ENCODE data around the gene SCAPER. TPM values are rescaled to one million over a fixed set of nuclear protein-coding genes. Genes with fewer than 3 reads are reported as not detected.

SCAPER gene
- total RNA-seq, 1 experiment from 2014 or later: 15.3 TPM

DNA sequence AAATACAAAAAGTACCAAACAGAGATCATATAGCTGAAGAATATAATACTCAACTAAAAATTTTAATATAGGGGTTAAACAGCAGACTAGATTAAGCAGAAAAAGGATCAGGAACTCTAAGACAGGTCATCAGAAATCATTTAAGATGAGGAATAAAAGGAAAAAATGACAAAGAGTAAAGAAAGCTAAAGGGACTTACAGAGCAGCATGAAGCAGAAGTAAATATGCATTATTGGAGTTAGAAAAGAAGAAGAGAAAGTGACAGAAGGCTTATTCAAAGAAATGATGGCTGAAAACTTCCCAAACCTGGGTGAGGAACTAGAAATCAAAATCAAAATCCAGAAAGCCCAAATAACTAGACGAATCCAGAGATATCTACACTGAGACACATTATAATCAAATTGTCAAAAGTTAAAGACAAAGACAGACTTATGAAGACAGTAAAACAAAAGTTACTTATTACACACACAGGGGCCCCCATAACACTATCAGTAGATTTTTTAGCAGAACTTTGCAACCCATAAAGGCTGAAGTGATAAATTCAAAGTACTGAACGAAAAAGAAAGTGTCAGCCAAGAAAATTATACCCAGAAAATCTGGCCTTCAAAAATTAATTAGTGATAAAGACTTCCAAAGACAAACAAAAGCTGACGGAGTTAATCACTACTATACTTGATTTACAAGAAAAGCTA is 95.6 kb downstream of the SCAPER start:
- intact Hi-C loops (cut with micrococcal nuclease; ENCODE audit: unreplicated experiment) (loop anchor here (10.0 kb wide), 1 partner anchor 145 kb away; no protein-coding TSS in a partner anchor), in situ Hi-C loops (cut with HindIII; ENCODE audit: low pct_unique_long_range_greater_than_20kb, low sequenced_read_pairs) (no loop called here)
- H3K27me3 ChIP-seq (ENCODE audit: control insufficient read depth, insufficient read depth, low read length): no peaks in the 10 kb centered on the region
- H3K4me1 ChIP-seq (ENCODE audit: control insufficient read depth, insufficient read depth, low read length): no peaks in the 10 kb centered on the region
- no peaks in the 10 kb centered on the region for H3K36me3 ChIP-seq (ENCODE audit: control insufficient read depth, insufficient read depth, low read length)
- ChIA-PET POLR2A (interaction anchor here (0.5 kb wide), 1 partner anchor 45 kb away, joined by 5 read pairs; no protein-coding TSS in a partner anchor), CTCF (no interaction called here)
- ATAC-seq (no peak), DNase-seq (ENCODE audit: low read depth, low spot score) (no peak)
- no peak overlapping the region for H3K27ac ChIP-seq (ENCODE audit: low read length)
- H3K9me3 ChIP-seq (ENCODE audit: control insufficient read depth, insufficient read depth, low read depth, low read length): no peaks in the 10 kb centered on the region
- no TSS peak for BruUV-seq (replicated peaks)
- no peak for TF ChIP-seq TCF7L2 (IDR thresholded peaks at IDR 0.05; ENCODE audit: low read depth, low read length)
- TF ChIP-seq, protein P1, sequence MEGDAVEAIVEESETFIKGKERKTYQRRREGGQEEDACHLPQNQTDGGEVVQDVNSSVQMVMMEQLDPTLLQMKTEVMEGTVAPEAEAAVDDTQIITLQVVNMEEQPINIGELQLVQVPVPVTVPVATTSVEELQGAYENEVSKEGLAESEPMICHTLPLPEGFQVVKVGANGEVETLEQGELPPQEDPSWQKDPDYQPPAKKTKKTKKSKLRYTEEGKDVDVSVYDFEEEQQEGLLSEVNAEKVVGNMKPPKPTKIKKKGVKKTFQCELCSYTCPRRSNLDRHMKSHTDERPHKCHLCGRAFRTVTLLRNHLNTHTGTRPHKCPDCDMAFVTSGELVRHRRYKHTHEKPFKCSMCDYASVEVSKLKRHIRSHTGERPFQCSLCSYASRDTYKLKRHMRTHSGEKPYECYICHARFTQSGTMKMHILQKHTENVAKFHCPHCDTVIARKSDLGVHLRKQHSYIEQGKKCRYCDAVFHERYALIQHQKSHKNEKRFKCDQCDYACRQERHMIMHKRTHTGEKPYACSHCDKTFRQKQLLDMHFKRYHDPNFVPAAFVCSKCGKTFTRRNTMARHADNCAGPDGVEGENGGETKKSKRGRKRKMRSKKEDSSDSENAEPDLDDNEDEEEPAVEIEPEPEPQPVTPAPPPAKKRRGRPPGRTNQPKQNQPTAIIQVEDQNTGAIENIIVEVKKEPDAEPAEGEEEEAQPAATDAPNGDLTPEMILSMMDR (IDR thresholded peaks at IDR 0.05): no peak
- no peak for TF ChIP-seq POLR2AphosphoS5 (IDR thresholded peaks at IDR 0.05; ENCODE audit: low read depth, low read length)
- TF ChIP-seq SIN3A (IDR thresholded peaks at IDR 0.05; ENCODE audit: borderline replicate concordance, insufficient read depth, low read depth, low read length): no peak
- TF ChIP-seq, protein P2, sequence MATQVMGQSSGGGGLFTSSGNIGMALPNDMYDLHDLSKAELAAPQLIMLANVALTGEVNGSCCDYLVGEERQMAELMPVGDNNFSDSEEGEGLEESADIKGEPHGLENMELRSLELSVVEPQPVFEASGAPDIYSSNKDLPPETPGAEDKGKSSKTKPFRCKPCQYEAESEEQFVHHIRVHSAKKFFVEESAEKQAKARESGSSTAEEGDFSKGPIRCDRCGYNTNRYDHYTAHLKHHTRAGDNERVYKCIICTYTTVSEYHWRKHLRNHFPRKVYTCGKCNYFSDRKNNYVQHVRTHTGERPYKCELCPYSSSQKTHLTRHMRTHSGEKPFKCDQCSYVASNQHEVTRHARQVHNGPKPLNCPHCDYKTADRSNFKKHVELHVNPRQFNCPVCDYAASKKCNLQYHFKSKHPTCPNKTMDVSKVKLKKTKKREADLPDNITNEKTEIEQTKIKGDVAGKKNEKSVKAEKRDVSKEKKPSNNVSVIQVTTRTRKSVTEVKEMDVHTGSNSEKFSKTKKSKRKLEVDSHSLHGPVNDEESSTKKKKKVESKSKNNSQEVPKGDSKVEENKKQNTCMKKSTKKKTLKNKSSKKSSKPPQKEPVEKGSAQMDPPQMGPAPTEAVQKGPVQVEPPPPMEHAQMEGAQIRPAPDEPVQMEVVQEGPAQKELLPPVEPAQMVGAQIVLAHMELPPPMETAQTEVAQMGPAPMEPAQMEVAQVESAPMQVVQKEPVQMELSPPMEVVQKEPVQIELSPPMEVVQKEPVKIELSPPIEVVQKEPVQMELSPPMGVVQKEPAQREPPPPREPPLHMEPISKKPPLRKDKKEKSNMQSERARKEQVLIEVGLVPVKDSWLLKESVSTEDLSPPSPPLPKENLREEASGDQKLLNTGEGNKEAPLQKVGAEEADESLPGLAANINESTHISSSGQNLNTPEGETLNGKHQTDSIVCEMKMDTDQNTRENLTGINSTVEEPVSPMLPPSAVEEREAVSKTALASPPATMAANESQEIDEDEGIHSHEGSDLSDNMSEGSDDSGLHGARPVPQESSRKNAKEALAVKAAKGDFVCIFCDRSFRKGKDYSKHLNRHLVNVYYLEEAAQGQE (IDR thresholded peaks at IDR 0.05; ENCODE audit: insufficient read depth in 1 of 2, low read depth in 2 of 2, low read length in 1 of 2): no peak
- H3K4me3 ChIP-seq (ENCODE audit: low read depth in 2 of 2, low read length in 2 of 2): no peak overlapping the region

GRCh38 chr15:76803049-76803571 is 102.0 kb downstream of the SCAPER start:
- Histone ChIP-seq H3K4me3 (ENCODE audit: low read depth in 2 of 2, low read length in 2 of 2) (no peak overlapping the region), H3K36me3 (ENCODE audit: control insufficient read depth, insufficient read depth, low read length) (no peaks in the 10 kb centered on the region), H3K4me1 (ENCODE audit: control insufficient read depth, insufficient read depth, low read length) (no peaks in the 10 kb centered on the region), H3K27ac (ENCODE audit: low read length) (no peak overlapping the region), H3K9me3 (ENCODE audit: control insufficient read depth, insufficient read depth, low read depth, low read length) (no peaks in the 10 kb centered on the region), H3K27me3 (ENCODE audit: control insufficient read depth, insufficient read depth, low read length) (no peaks in the 10 kb centered on the region)
- ATAC-seq (no peak), DNase-seq (ENCODE audit: low read depth, low spot score) (no peak)
- ChIA-PET CTCF (interaction anchor here (0.6 kb wide), 1 partner anchor 467 kb away, joined by 3 read pairs; the partner anchor contains the start of gene ISL2), POLR2A (no interaction called here)
- in situ Hi-C loops (cut with HindIII; ENCODE audit: low pct_unique_long_range_greater_than_20kb, low sequenced_read_pairs): no loop called here
- BruUV-seq (replicated peaks): no TSS peak
- no peak for TF ChIP-seq TCF7L2 (IDR thresholded peaks at IDR 0.05; ENCODE audit: low read depth, low read length)
- TF ChIP-seq, protein P1 (IDR thresholded peaks at IDR 0.05): no peak
- intact Hi-C loops (cut with micrococcal nuclease; ENCODE audit: unreplicated experiment): no loop called here
